ENCODE results near the gene LYG1. TPM values are rescaled to one million over a fixed set of nuclear protein-coding genes. Genes with fewer than 3 reads are reported as not detected.

Gene LYG1
- total RNA-seq, 1 experiment from 2014 or later: 0.31 TPM

GRCh38 chr2:99242151-99242550 is 58.8 kb downstream of the LYG1 start:
- H2AFZ ChIP-seq (ENCODE audit: low read length): no peak overlapping the region

More at GRCh38 chr2:99242151-99242550, 58.8 kb downstream of the LYG1 start:
- Histone ChIP-seq H3K4me2 (ENCODE audit: insufficient read depth, insufficient read length, low read length) (no peak overlapping the region), H3K56ac (ENCODE audit: insufficient read length, low read depth, low read length) (no peak overlapping the region), H2BK20ac (ENCODE audit: low read depth, low read length, poor library complexity, severe bottlenecking) (no peak overlapping the region), H3K23ac (ENCODE audit: insufficient read length, low read depth, low read length) (no peak overlapping the region), H2BK120ac (ENCODE audit: low read depth, low read length, poor library complexity, severe bottlenecking) (no peak overlapping the region), H3K79me2 (ENCODE audit: insufficient read depth, low read length) (no peaks in the 10 kb centered on the region), H3K14ac (ENCODE audit: insufficient read depth, low read length) (no peak overlapping the region), H3K4me1 (ENCODE audit: insufficient read depth, low read length) (no peaks in the 10 kb centered on the region), H4K5ac (ENCODE audit: insufficient read length, low read depth, low read length) (no peak overlapping the region), H4K8ac (replicated peaks; ENCODE audit: insufficient read length, low read depth, low read length) (no peak overlapping the region), H3K4ac (ENCODE audit: low read depth, low read length) (no peak overlapping the region), H3K27me3 (ENCODE audit: insufficient read depth, low read length) (no peaks in the 10 kb centered on the region), H4K91ac (ENCODE audit: insufficient read length, low read depth, low read length) (no peak overlapping the region), H2BK5ac (ENCODE audit: insufficient read length, low read length) (no peak overlapping the region), H3K9ac (ENCODE audit: extremely low read depth, insufficient read length, low read length) (no peak overlapping the region), H4K20me1 (ENCODE audit: control insufficient read depth, insufficient read depth, insufficient read length) (no peaks in the 10 kb centered on the region), H3K9me3 (ENCODE audit: control insufficient read depth, low read depth, low read length) (no peaks in the 10 kb centered on the region), H2BK12ac (ENCODE audit: insufficient read length, low read depth, low read length) (no peak overlapping the region), H3T11ph (ENCODE audit: low read length) (no peak overlapping the region), H3K27ac (ENCODE audit: insufficient read length, low read depth, low read length) (no peak overlapping the region), H2BK15ac (ENCODE audit: low read depth, low read length) (no peak overlapping the region), H2AK5ac (ENCODE audit: insufficient read length, low read length) (no peak overlapping the region), H3K23me2 (ENCODE audit: insufficient read length, low read depth, low read length, poor library complexity, severe bottlenecking) (no peaks in the 10 kb centered on the region), H3K18ac (ENCODE audit: insufficient read length, low read depth, low read length) (no peak overlapping the region), H3K79me1 (ENCODE audit: insufficient read depth, low read depth, low read length, poor library complexity, severe bottlenecking) (no peaks in the 10 kb centered on the region)
- H3K4me1 Mint-ChIP-seq: no peaks in the 10 kb centered on the region; a peak in 1 of 4 replicates
- H3K36me3 Mint-ChIP-seq (ENCODE audit: insufficient read depth in 1 of 3, low read depth in 3 of 3): no peaks in the 10 kb centered on the region
- no CpG with 5 or more reads among the region's 6 CpGs for WGBS (ENCODE audit: extremely low coverage, insufficient read length, low lambda C conversion rate)
- DNase-seq: no peak
- H3K27me3 Mint-ChIP-seq (ENCODE audit: low read depth): no peaks in the 10 kb centered on the region
- H3K9me3 Mint-ChIP-seq: peaks cover 0 to 3% of the 10 kb centered on the region in 2 experiments; a peak in 1 of 5 replicates
- no peak for TF ChIP-seq CTCF (conservative IDR thresholded peaks at IDR 0.05)
- H3K27ac Mint-ChIP-seq: no peak overlapping the region
- H3K4me3 Mint-ChIP-seq: no peak overlapping the region
